WTC11 (cell line): ENCODE results near the gene ACSF3. TPM values are rescaled to one million over a fixed set of nuclear protein-coding genes. Genes with fewer than 3 reads are reported as not detected.

Experiments
- ATAC-seq: fragments of 200-7000 bp; cut with Tn5 transposase; 2 replicates; pipeline ENCODE4 v1.10.0; 2021; ENCODE audit warnings: mild to moderate bottlenecking, moderate library complexity
- CTCF ChIA-PET: fragments of 300-600 bp; sonication (Branson Sonifier 250); formaldehyde crosslinking; loops from one replicate; lab custom pipeline; 2021; ENCODE audit warnings: antibody characterized with exemption; lab: Charles Lee
- POLR2A ChIA-PET: fragments of 350-600 bp; sonication (Branson Sonifier 250); formaldehyde crosslinking; loops from one replicate; lab custom pipeline; 2021; ENCODE audit warnings: antibody characterized with exemption; lab: Charles Lee
- DNase-seq: peaks from one replicate; pipeline ENCODE4 v3.0.0; 2021; ENCODE audit warnings: low spot score
- H3K27ac Mint-ChIP-seq: 2 replicates; pipeline ENCODE4 v1.8.0; 2021; ENCODE audit warnings: mixed read lengths
- H3K27me3 Mint-ChIP-seq: 2 replicates; pipeline ENCODE4 v1.8.0; 2021; ENCODE audit warnings: low read depth, mild to moderate bottlenecking, moderate library complexity, mixed read lengths
- H3K36me3 Mint-ChIP-seq: 2 replicates; pipeline ENCODE4 v1.8.0; 2021; ENCODE audit warnings: mixed read lengths
- H3K4me1 Mint-ChIP-seq: 2 replicates; pipeline ENCODE4 v1.8.0; 2022; ENCODE audit warnings: mixed read lengths
- H3K4me3 Mint-ChIP-seq: 2 replicates; pipeline ENCODE4 v1.8.0; 2021; ENCODE audit warnings: mild to moderate bottlenecking, moderate library complexity, mixed read lengths
- H3K9me3 Mint-ChIP-seq: 2 replicates; pipeline ENCODE4 v1.8.0; 2021; ENCODE audit warnings: mixed read lengths
- CREB1 ChIP-seq: sonication (generic); formaldehyde crosslinking; IDR thresholded peaks from 2 replicates; pipeline ENCODE4 v1.8.0; 2023; ENCODE audit warnings: mild to moderate bottlenecking, missing genetic modification reagents
- CREM ChIP-seq: sonication (generic); formaldehyde crosslinking; IDR thresholded peaks from 2 replicates; pipeline ENCODE4 v1.8.1; 2022; ENCODE audit warnings: mild to moderate bottlenecking, missing genetic modification reagents, moderate library complexity
- EMX1 ChIP-seq: fragments of 250-450 bp; sonication (Bioruptor Pico); IDR thresholded peaks from 2 replicates; pipeline ENCODE4 v1.8.0; 2021; ENCODE audit warnings: mild to moderate bottlenecking
- ETV6 ChIP-seq: sonication (generic); formaldehyde crosslinking; IDR thresholded peaks from 2 replicates; pipeline ENCODE4 v1.8.1; 2022; ENCODE audit warnings: mild to moderate bottlenecking, missing genetic modification reagents
- FOXJ3 ChIP-seq: sonication (generic); formaldehyde crosslinking; IDR thresholded peaks from 2 replicates; pipeline ENCODE4 v1.9.0; 2021; ENCODE audit warnings: missing genetic modification reagents, mild to moderate bottlenecking, borderline replicate concordance
- MXD4 ChIP-seq: fragments of 250-450 bp; sonication (Bioruptor Pico); IDR thresholded peaks from 2 replicates; pipeline ENCODE4 v1.8.0; 2021; ENCODE audit warnings: mild to moderate bottlenecking, moderate library complexity, borderline replicate concordance
- MYBL2 ChIP-seq: sonication (generic); formaldehyde crosslinking; IDR thresholded peaks from 2 replicates; pipeline ENCODE4 v1.8.1; 2023; ENCODE audit warnings: mild to moderate bottlenecking, moderate library complexity, missing genetic modification reagents
- NFE2L1 ChIP-seq: sonication (generic); formaldehyde crosslinking; IDR thresholded peaks from 2 replicates; pipeline ENCODE4 v1.8.1; 2023; ENCODE audit warnings: missing genetic modification reagents
- OVOL2 ChIP-seq: fragments of 250-450 bp; sonication (Bioruptor Pico); IDR thresholded peaks from 2 replicates; pipeline ENCODE4 v1.9.0; 2021; ENCODE audit warnings: mild to moderate bottlenecking, borderline replicate concordance
- PRRX2 ChIP-seq: fragments of 250-450 bp; sonication (Bioruptor Pico); IDR thresholded peaks from 2 replicates; pipeline ENCODE4 v1.8.0; 2021; ENCODE audit warnings: mild to moderate bottlenecking
- SMAD4 ChIP-seq: sonication (generic); formaldehyde crosslinking; IDR thresholded peaks from 2 replicates; pipeline ENCODE4 v1.8.0; 2022; ENCODE audit warnings: mild to moderate bottlenecking, missing genetic modification reagents
- SOX15 ChIP-seq: fragments of 250-450 bp; sonication (Bioruptor Pico); IDR thresholded peaks from 2 replicates; pipeline ENCODE4 v1.9.0; 2021; ENCODE audit warnings: mild to moderate bottlenecking
- TEAD1 ChIP-seq: sonication (generic); formaldehyde crosslinking; IDR thresholded peaks from 2 replicates; pipeline ENCODE4 v1.8.0; 2022; ENCODE audit warnings: mild to moderate bottlenecking, missing genetic modification reagents
- TP53 ChIP-seq: sonication (generic); formaldehyde crosslinking; IDR thresholded peaks from 2 replicates; pipeline ENCODE4 v1.8.1; 2023; ENCODE audit warnings: mild to moderate bottlenecking, missing genetic modification reagents
- ZBTB21 ChIP-seq: sonication (generic); formaldehyde crosslinking; IDR thresholded peaks from 2 replicates; pipeline ENCODE4 v1.8.1; 2023; ENCODE audit warnings: mild to moderate bottlenecking, missing genetic modification reagents, borderline replicate concordance
- ZNF121 ChIP-seq: sonication (generic); formaldehyde crosslinking; IDR thresholded peaks from 2 replicates; pipeline ENCODE4 v1.8.0; 2023; ENCODE audit warnings: missing genetic modification reagents
- total RNA-seq: library from RNA; stranded (reverse); gene quantifications from 3 replicates; pipeline ENCODE4 v1.2.3, GENCODE V29; 2021
- TF ChIP-seq, protein P1 (sequence below): fragments of 250-450 bp; sonication (Bioruptor Pico); IDR thresholded peaks from 2 replicates; pipeline ENCODE4 v1.9.0; 2021; ENCODE audit warnings: mild to moderate bottlenecking, borderline replicate concordance
- TF ChIP-seq, protein P2 (sequence below): sonication (generic); formaldehyde crosslinking; IDR thresholded peaks from 2 replicates; pipeline ENCODE4 v1.8.0; 2022; ENCODE audit warnings: mild to moderate bottlenecking, missing genetic modification reagents
- TF ChIP-seq, protein P3 (sequence below): sonication (generic); formaldehyde crosslinking; IDR thresholded peaks from 2 replicates; pipeline ENCODE4 v1.8.0; 2023; ENCODE audit warnings: missing genetic modification reagents
- TF ChIP-seq, protein P4 (sequence below): fragments of 250-450 bp; sonication (Bioruptor Pico); conservative IDR thresholded peaks from 2 replicates; pipeline ENCODE4 v1.9.0; 2021; ENCODE audit warnings: mild to moderate bottlenecking
- TF ChIP-seq, protein P5 (sequence below): sonication (generic); formaldehyde crosslinking; IDR thresholded peaks from 2 replicates; pipeline ENCODE4 v1.8.1; 2022; ENCODE audit warnings: low read depth, missing genetic modification reagents, borderline replicate concordance
- TF ChIP-seq, protein P6 (sequence below): sonication (generic); formaldehyde crosslinking; IDR thresholded peaks from 2 replicates; pipeline ENCODE4 v1.8.1; 2022; ENCODE audit warnings: missing genetic modification reagents, borderline replicate concordance

ACSF3 gene
- total RNA-seq, 1 experiment from 2014 or later, result 22.9 TPM

DNA sequence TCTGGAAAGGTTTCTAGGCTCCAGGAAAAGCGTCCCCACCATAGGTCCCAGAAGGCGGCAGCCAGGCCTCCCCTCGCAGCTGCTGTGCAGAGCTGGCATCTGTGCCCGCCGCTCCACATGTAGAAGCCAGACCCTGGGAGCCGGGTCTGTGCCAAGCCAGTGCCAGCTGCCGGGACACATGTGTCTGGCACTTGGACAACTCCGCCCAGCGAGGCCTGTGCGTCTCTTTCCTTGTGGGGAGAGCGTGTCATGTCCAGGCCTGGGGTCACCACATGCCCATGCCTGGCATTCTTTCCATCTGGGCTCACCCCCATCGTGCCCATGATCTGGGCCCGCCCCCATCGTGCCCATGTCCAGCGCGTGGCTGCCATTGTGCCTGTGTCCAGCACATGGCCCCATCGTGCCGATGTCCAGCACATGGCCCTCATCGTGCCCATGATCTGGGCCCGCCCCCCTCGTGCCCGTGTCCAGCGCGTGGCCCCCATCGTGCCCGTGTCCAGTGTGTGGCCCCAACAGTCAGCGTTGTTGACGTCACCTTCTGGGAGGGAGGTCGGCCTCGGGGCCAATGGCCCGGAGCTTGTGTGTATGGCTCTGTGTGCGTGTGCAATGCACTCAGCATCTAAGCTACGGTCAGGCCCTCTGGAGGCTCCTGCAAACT lies 13.3 kb upstream of the ACSF3 start:
- DNase-seq, result no peak
- H3K9me3 Mint-ChIP-seq, result peaks cover 24% of the 10 kb centered on the region
- ChIA-PET CTCF (no interaction called here), POLR2A (no interaction called here)
- H3K27ac Mint-ChIP-seq, result no peak overlapping the region
- peaks cover 18% of the 10 kb centered on the region for H3K36me3 Mint-ChIP-seq
- H3K27me3 Mint-ChIP-seq, result peaks cover 3% of the 10 kb centered on the region
- TF ChIP-seq ETV6 (CRISPR knock-in tag) (no peak), NFE2L1 (no peak), TEAD1 (no peak), SMAD4 (no peak), OVOL2 (CRISPR knock-in tag) (no peak), ZNF121 (no peak), EMX1 (CRISPR knock-in tag) (no peak), CREM (CRISPR knock-in tag) (no peak), FOXJ3 (CRISPR knock-in tag) (no peak), CREB1 (CRISPR knock-in tag) (no peak), TP53 (CRISPR knock-in tag) (no peak), SOX15 (CRISPR knock-in tag) (no peak), MXD4 (CRISPR knock-in tag) (no peak), PRRX2 (CRISPR knock-in tag) (no peak)
- TF ChIP-seq, protein P1, sequence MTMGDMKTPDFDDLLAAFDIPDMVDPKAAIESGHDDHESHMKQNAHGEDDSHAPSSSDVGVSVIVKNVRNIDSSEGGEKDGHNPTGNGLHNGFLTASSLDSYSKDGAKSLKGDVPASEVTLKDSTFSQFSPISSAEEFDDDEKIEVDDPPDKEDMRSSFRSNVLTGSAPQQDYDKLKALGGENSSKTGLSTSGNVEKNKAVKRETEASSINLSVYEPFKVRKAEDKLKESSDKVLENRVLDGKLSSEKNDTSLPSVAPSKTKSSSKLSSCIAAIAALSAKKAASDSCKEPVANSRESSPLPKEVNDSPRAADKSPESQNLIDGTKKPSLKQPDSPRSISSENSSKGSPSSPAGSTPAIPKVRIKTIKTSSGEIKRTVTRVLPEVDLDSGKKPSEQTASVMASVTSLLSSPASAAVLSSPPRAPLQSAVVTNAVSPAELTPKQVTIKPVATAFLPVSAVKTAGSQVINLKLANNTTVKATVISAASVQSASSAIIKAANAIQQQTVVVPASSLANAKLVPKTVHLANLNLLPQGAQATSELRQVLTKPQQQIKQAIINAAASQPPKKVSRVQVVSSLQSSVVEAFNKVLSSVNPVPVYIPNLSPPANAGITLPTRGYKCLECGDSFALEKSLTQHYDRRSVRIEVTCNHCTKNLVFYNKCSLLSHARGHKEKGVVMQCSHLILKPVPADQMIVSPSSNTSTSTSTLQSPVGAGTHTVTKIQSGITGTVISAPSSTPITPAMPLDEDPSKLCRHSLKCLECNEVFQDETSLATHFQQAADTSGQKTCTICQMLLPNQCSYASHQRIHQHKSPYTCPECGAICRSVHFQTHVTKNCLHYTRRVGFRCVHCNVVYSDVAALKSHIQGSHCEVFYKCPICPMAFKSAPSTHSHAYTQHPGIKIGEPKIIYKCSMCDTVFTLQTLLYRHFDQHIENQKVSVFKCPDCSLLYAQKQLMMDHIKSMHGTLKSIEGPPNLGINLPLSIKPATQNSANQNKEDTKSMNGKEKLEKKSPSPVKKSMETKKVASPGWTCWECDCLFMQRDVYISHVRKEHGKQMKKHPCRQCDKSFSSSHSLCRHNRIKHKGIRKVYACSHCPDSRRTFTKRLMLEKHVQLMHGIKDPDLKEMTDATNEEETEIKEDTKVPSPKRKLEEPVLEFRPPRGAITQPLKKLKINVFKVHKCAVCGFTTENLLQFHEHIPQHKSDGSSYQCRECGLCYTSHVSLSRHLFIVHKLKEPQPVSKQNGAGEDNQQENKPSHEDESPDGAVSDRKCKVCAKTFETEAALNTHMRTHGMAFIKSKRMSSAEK, result no peak
- TF ChIP-seq, protein P2, sequence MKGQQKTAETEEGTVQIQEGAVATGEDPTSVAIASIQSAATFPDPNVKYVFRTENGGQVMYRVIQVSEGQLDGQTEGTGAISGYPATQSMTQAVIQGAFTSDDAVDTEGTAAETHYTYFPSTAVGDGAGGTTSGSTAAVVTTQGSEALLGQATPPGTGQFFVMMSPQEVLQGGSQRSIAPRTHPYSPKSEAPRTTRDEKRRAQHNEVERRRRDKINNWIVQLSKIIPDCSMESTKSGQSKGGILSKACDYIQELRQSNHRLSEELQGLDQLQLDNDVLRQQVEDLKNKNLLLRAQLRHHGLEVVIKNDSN (CRISPR knock-in tag), result no peak
- TF ChIP-seq, protein P3, sequence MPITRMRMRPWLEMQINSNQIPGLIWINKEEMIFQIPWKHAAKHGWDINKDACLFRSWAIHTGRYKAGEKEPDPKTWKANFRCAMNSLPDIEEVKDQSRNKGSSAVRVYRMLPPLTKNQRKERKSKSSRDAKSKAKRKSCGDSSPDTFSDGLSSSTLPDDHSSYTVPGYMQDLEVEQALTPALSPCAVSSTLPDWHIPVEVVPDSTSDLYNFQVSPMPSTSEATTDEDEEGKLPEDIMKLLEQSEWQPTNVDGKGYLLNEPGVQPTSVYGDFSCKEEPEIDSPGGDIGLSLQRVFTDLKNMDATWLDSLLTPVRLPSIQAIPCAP, result no peak
- TF ChIP-seq, protein P4, sequence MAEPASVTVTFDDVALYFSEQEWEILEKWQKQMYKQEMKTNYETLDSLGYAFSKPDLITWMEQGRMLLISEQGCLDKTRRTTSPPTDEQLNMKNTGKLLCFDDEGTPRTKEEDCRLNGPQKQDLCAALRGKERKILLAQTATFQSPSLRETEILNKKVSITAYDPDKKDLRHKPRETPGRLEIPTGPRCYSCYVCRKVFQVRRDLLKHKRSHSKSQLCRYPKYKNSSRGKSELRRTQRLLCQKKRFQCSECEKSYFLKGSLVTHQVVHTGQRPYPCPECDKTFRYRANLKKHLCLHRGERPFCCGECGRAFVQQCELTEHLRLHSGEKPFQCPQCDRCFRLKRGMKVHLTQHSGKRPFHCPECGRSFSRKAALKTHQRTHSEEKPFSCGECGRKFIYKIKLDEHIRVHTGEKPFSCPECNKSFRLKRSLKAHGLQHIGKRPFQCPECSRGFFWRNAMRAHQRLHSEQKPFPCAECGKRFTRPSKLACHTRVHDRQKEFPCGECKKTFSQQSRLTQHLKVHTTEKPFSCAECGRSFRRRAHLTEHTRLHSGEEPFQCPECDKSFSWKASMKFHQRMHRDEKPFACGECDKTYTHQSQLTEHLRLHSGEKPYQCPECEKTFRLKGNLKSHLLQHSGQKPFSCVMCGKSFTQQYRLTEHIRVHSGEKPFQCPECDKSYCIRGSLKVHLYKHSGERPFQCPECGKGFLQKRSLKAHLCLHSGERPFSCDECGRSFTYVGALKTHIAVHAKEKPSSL (CRISPR knock-in tag), result no peak
- no peak for ATAC-seq
- no peak overlapping the region for H3K4me3 Mint-ChIP-seq
- H3K4me1 Mint-ChIP-seq, result no peaks in the 10 kb centered on the region

DNA sequence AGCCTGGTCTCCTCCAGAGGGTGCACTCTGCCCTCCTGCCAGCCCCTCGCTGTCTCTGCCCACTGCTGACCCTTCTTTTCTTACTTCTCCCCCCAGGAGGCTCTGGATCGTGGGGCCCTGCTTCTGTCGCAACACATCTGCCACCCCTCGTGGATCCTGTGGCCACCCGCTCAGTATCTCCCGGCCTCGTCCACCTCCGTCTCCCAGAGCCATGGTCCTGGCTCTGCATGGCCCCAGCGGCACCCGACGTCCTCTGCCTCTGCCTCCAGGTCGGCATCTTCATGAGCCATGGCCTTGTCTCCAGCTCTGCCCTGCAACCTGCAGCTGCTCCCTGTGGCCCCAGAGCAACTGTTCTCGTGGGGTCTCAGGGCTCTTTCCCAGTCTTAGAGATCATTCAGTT lies 12.1 kb upstream of the ACSF3 start:
- peaks cover 3% of the 10 kb centered on the region for H3K27me3 Mint-ChIP-seq
- peaks cover 6% of the 10 kb centered on the region for H3K36me3 Mint-ChIP-seq
- ATAC-seq, result no peak
- ChIA-PET CTCF (no interaction called here), POLR2A (no interaction called here)
- no peak overlapping the region for H3K4me3 Mint-ChIP-seq
- H3K4me1 Mint-ChIP-seq, result no peaks in the 10 kb centered on the region
- DNase-seq, result no peak
- peaks cover 12% of the 10 kb centered on the region for H3K9me3 Mint-ChIP-seq
- H3K27ac Mint-ChIP-seq, result no peak overlapping the region
- TF ChIP-seq ETV6 (CRISPR knock-in tag), result no peak
- no peak for TF ChIP-seq ZBTB21
- no peak for TF ChIP-seq MYBL2 (CRISPR knock-in tag)
- TF ChIP-seq, protein P5, sequence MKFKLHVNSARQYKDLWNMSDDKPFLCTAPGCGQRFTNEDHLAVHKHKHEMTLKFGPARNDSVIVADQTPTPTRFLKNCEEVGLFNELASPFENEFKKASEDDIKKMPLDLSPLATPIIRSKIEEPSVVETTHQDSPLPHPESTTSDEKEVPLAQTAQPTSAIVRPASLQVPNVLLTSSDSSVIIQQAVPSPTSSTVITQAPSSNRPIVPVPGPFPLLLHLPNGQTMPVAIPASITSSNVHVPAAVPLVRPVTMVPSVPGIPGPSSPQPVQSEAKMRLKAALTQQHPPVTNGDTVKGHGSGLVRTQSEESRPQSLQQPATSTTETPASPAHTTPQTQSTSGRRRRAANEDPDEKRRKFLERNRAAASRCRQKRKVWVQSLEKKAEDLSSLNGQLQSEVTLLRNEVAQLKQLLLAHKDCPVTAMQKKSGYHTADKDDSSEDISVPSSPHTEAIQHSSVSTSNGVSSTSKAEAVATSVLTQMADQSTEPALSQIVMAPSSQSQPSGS (CRISPR knock-in tag), result no peak
- TF ChIP-seq, protein P4 (CRISPR knock-in tag), result no peak
- TF ChIP-seq NFE2L1, result no peak
- TF ChIP-seq, protein P6, sequence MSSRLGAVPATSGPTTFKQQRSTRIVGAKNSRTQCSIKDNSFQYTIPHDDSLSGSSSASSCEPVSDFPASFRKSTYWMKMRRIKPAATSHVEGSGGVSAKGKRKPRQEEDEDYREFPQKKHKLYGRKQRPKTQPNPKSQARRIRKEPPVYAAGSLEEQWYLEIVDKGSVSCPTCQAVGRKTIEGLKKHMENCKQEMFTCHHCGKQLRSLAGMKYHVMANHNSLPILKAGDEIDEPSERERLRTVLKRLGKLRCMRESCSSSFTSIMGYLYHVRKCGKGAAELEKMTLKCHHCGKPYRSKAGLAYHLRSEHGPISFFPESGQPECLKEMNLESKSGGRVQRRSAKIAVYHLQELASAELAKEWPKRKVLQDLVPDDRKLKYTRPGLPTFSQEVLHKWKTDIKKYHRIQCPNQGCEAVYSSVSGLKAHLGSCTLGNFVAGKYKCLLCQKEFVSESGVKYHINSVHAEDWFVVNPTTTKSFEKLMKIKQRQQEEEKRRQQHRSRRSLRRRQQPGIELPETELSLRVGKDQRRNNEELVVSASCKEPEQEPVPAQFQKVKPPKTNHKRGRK, result no peak
